K562 (cell line): ENCODE data around the gene RETREG1. TPM values are rescaled to one million over a fixed set of nuclear protein-coding genes. Genes with fewer than 3 reads are reported as not detected.

Experiments used
- ATAC-seq: fragments of 200-7000 bp; cut with Tn5 transposase; 3 replicates; pipeline ENCODE4 v1.9.1; 2020; ENCODE audit warnings: moderate library complexity
- BruUV-seq: library from RNA; stranded (reverse); fragments of 400-500 nt; replicated peaks from 2 replicates; lab custom pipeline; 2021; lab: Mats Ljungman, UMichigan
- CTCF ChIA-PET: fragments of 300-600 bp; formaldehyde crosslinking; extraction: SDS; loops from one replicate; lab custom pipeline; 2021; ENCODE audit warnings: low intra/inter-chr PET ratio; lab: Yijun Ruan, JAX
- POLR2A ChIA-PET: fragments of 300-600, 350-650 bp; sonication (Branson Sonifier 250); formaldehyde crosslinking; extraction: SDS; loops from one replicate; lab custom pipeline; 2021; ENCODE audit warnings: antibody characterized with exemption, inconsistent platforms; lab: Yijun Ruan, JAX
- DNase-seq, 4 experiments: peaks; one replicate each; pipeline versions ENCODE4 v3.0.0 to v3.0.0-alpha.2; 2011 to 2018; ENCODE audit warnings: low spot score in 3 of 4, mixed read lengths in 3 of 4; ENCODE audit errors: extremely low read depth in 1 of 4
- FAIRE-seq: peaks from 2 replicates; lab custom pipeline; 2011; peaks lifted over from hg19 to GRCh38; lab: Jason Lieb, UNC
- H2AFZ ChIP-seq: 2 replicates; pipeline ENCODE4 v1.6.0; 2011; ENCODE audit warnings: low read depth, low read length, control low read depth, inconsistent platforms
- H3K27ac ChIP-seq: fragments of 200-600 bp; 3 replicates; pipeline ENCODE4 v1.8.0; 2011; ENCODE audit warnings: low read depth, mild to moderate bottlenecking, control low read depth, inconsistent platforms, low read length, moderate library complexity, mixed read lengths; ENCODE audit errors: extremely low read depth
- H3K27me3 ChIP-seq, 2 experiments: fragments of 300-600 bp in 1 of 2; 2 replicates in 1 of 2; 3 replicates in 1 of 2; pipeline versions ENCODE4 v1.6.0 to v1.8.0; 2011; ENCODE audit warnings: inconsistent platforms in 2 of 2, low read length in 2 of 2, mild to moderate bottlenecking in 1 of 2, mixed read lengths in 1 of 2, moderate library complexity in 1 of 2; ENCODE audit not compliant: control insufficient read depth in 2 of 2, insufficient read depth in 2 of 2
- H3K36me3 ChIP-seq: fragments of 300-600 bp; 3 replicates; pipeline ENCODE4 v1.8.0; 2011; ENCODE audit warnings: mild to moderate bottlenecking, low read length, inconsistent platforms; ENCODE audit not compliant: control insufficient read depth, insufficient read depth
- H3K4me1 ChIP-seq, 2 experiments: fragments of 200-600 bp in 1 of 2; replicated peaks in 1 of 2; 2 replicates in 1 of 2; 3 replicates in 1 of 2; pipeline versions ENCODE4 v1.5.1 to v1.8.0; 2011; ENCODE audit warnings: inconsistent platforms in 2 of 2, low read length in 2 of 2, mild to moderate bottlenecking in 1 of 2, mixed read lengths in 1 of 2, moderate library complexity in 1 of 2; ENCODE audit not compliant: control insufficient read depth in 2 of 2, insufficient read depth in 2 of 2
- H3K4me2 ChIP-seq: 2 replicates; pipeline ENCODE4 v1.6.1; 2011; ENCODE audit warnings: low read length, control low read depth, inconsistent platforms, mixed read lengths; ENCODE audit not compliant: insufficient read depth
- H3K4me3 ChIP-seq: fragments of 200-600 bp; sonication (generic), shearing (Covaris generic); 2 replicates; pipeline ENCODE4 v1.5.1; 2016; ENCODE audit warnings: control low read depth, inconsistent platforms
- H3K79me2 ChIP-seq: fragments of 200-600 bp; 3 replicates; pipeline ENCODE4 v1.8.0; 2011; ENCODE audit warnings: low read length, inconsistent platforms; ENCODE audit not compliant: control insufficient read depth, insufficient read depth
- H3K9ac ChIP-seq, 2 experiments: 2 replicates each; pipeline versions ENCODE4 v1.6.0 to v1.6.1; 2011; ENCODE audit warnings: low read depth in 2 of 2, low read length in 2 of 2, control low read depth in 1 of 2, inconsistent platforms in 1 of 2, mild to moderate bottlenecking in 1 of 2, mixed read lengths in 1 of 2; ENCODE audit not compliant: insufficient read depth in 1 of 2
- H3K9me1 ChIP-seq: one replicate; pipeline ENCODE4 v1.6.0; 2011; ENCODE audit warnings: inconsistent platforms, mild to moderate bottlenecking, low read length, moderate library complexity; ENCODE audit not compliant: control insufficient read depth, insufficient read depth
- H3K9me3 ChIP-seq: replicated peaks from 2 replicates; pipeline ENCODE4 v1.5.1; 2011; ENCODE audit warnings: low read depth, low read length, inconsistent platforms; ENCODE audit not compliant: control insufficient read depth, insufficient read depth
- H4K20me1 ChIP-seq: replicated peaks from 2 replicates; pipeline ENCODE4 v1.6.1; 2011; ENCODE audit warnings: low read length, inconsistent platforms, mixed read lengths; ENCODE audit not compliant: control insufficient read depth, insufficient read depth
- CBFA2T2 ChIP-seq: fragments of 450-650 bp; conservative IDR thresholded peaks from 2 replicates; pipeline ENCODE4 v1.6.1; 2017; ENCODE audit warnings: mild to moderate bottlenecking
- EGR1 ChIP-seq: fragments of 450-650 bp; conservative IDR thresholded peaks from 2 replicates; pipeline ENCODE4 v1.6.1; 2017; ENCODE audit warnings: mild to moderate bottlenecking
- WGBS: fragments of 100-300 bp; shearing (Covaris generic); methylation state at CpG from one replicate; pipeline ENCODE4 v1.1.6; 2016; ENCODE audit warnings: low coverage, mixed read lengths; ENCODE audit not compliant: insufficient coverage; ENCODE audit errors: missing lambda C conversion rate; 5-methylcytosine and 5-hydroxymethylcytosine counted together
- in situ Hi-C: fragments of 300-500 bp; cut with MboI; formaldehyde crosslinking; loops from 4 replicates; pipeline ENCODE4 v1.15.0; 2018; ENCODE audit warnings: inconsistent platforms, mixed read lengths
- intact Hi-C: fragments of 100-400 bp; cut with micrococcal nuclease; formaldehyde crosslinking; loops from 2 replicates; pipeline ENCODE4 v1.14.2; 2022
- polyA plus RNA-seq, 8 experiments: library from polyadenylated mRNA; depleted of rRNA in 4 of 8; stranded (reverse) in 5 of 8; unstranded in 3 of 8; fragments of >200 nt; fragmentation: Nextera tagmentation in 2 of 8; fragmentation: Illumina TruSeq in 1 of 8; extraction: Ambion mirVana in 2 of 8; extraction: Trizol in 1 of 8; gene quantifications; 2 replicates each; pipeline versions ENCODE4 v1.2.1 to v1.2.3, GENCODE V29; 2011 to 2014; ENCODE audit warnings: inconsistent platforms in 1 of 8, missing spikeins in 1 of 8
- total RNA-seq, 7 experiments: library from RNA; depleted of rRNA in 6 of 7; stranded (reverse); fragments of >200 nt in 6 of 7; fragmentation: Illumina TruSeq in 2 of 7; extraction: Trizol in 2 of 7; gene quantifications; 2 replicates each; pipeline versions ENCODE4 v1.2.1 to v1.2.3, GENCODE V29; 2011 to 2021; ENCODE audit warnings: low replicate concordance in 1 of 7
- TF ChIP-seq, protein P1 (sequence below): sonication (generic); formaldehyde crosslinking; IDR thresholded peaks from 2 replicates; pipeline ENCODE4 v1.8.0; 2022; ENCODE audit warnings: mild to moderate bottlenecking, missing genetic modification reagents, borderline replicate concordance

The RETREG1 gene
- total and polyA plus RNA-seq, 9 of the 15 experiments (the other 6 are each of a cell fraction or from before 2014, with no cell fraction given), result 0.01 to 0.20 (median 0.08) TPM; not detected in 5

DNA sequence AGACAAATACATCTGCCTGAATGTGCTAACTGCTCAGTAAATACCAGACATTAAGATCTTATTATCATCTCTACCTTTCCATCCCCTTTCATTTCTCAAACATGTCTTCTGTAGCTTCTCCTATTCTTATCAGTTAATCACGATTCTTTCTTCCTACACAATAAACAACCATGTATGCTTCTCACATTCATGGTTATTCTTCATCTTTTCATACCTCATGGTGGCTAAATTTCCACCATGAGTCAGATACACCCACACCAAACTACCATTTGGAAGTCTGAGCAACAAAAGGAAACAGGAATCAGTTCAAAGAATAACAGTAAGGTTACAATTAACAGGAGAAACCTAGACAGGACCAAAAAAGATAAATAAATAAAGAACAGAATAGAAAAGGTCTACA is 158.9 kb downstream of the RETREG1 start:
- Histone ChIP-seq H3K4me3 (no peak overlapping the region), H3K4me2 (no peak overlapping the region), H3K9me1 (peaks cover 4% of the 10 kb centered on the region), H3K27me3 (no peaks in the 10 kb centered on the region), H2AFZ (no peak overlapping the region), H3K36me3 (peaks cover 95% of the 10 kb centered on the region)
- in situ Hi-C loops, result loop anchor here (10.0 kb wide), 2 partner anchors 103 to 293 kb away; no protein-coding TSS in a partner anchor
- WGBS, result 19% methylated on average over 1 of the region's 1 CpG
- TF ChIP-seq CBFA2T2, result 0 out of 2 replicates have a peak, but pooled peaks have one; percentile 3
- TF ChIP-seq, protein P1, sequence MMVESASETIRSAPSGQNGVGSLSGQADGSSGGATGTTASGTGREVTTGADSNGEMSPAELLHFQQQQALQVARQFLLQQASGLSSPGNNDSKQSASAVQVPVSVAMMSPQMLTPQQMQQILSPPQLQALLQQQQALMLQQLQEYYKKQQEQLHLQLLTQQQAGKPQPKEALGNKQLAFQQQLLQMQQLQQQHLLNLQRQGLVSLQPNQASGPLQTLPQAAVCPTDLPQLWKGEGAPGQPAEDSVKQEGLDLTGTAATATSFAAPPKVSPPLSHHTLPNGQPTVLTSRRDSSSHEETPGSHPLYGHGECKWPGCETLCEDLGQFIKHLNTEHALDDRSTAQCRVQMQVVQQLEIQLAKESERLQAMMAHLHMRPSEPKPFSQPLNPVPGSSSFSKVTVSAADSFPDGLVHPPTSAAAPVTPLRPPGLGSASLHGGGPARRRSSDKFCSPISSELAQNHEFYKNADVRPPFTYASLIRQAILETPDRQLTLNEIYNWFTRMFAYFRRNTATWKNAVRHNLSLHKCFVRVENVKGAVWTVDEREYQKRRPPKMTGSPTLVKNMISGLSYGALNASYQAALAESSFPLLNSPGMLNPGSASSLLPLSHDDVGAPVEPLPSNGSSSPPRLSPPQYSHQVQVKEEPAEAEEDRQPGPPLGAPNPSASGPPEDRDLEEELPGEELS (CRISPR knock-in tag), result no peak
- TF ChIP-seq EGR1, result peak; percentile 47
- TF ChIP-seq, all 486 proteins: peak for 2
- no peak for DNase-seq
- Histone ChIP-seq H3K4me1 (peaks cover 0 to 16% of the 10 kb centered on the region in 2 experiments; a peak in 2 of 5 replicates), H3K79me2 (peaks cover 39% of the 10 kb centered on the region), H3K9ac (no peak overlapping the region), H4K20me1 (peaks cover 8% of the 10 kb centered on the region), H3K9me3 (no peaks in the 10 kb centered on the region), H3K27ac (no peak overlapping the region)
- POLR2A ChIA-PET, result interaction anchor here (1.6 kb wide), 1 partner anchor 9 kb away, joined by 5 read pairs; no protein-coding TSS in a partner anchor
- FAIRE-seq, result no peak
- BruUV-seq, result no TSS peak
- intact Hi-C loops, result loop anchor here (2.0 kb wide), 1 partner anchor 297 kb away; no protein-coding TSS in a partner anchor
- ATAC-seq, result no peak
- CTCF ChIA-PET, result no interaction called here
